Stimulated activated CD4-positive, alpha-beta T cell treated with anti-CD3 and anti-CD28 coated beads, TNF-alpha, amount 100 ng/mL, for 1 hour (primary cell): ENCODE results near the gene GPI.

Source experiments
- DNase-seq, 3 donors: peaks; one replicate each; pipeline ENCODE4 v3.0.0-alpha.2; 2020; ENCODE audit warnings: low read depth in 3 of 3, low spot score in 1 of 3

GPI gene

GRCh38 chr19:34402074-34402600 is 37.1 kb downstream of the GPI start:
- DNase-seq, result no peak

- no peak for DNase-seq
These were observed 38.8 kb downstream of the GPI start for GRCh38 chr19:34403784-34404108.

- peak; percentile 80 to 90 (median 86) for DNase-seq
These were observed 39.3 kb downstream of the GPI start, which contains the start of gene PDCD2L for GRCh38 chr19:34404109-34404909. TSS of gene PDCD2L (plus strand) at chr19:34404399. CDS start at chr19:34404431, 32 bp downstream.

- DNase-seq, result no peak
These were observed 41.1 kb downstream of the GPI start for GRCh38 chr19:34405892-34406660.

- no peak for DNase-seq
These were observed 43.4 kb downstream of the GPI start for GRCh38 chr19:34408411-34408810.

GRCh38 chr19:34409189-34410164 is 44.5 kb downstream of the GPI start:
- no peak for DNase-seq

- DNase-seq, result no peak
These were observed 46.2 kb downstream of the GPI start for GRCh38 chr19:34411216-34411615.

- DNase-seq, result no peak
These were observed 51.1 kb downstream of the GPI start for GRCh38 chr19:34416021-34416545.

GRCh38 chr19:34418300-34418699 is 53.3 kb downstream of the GPI start:
- no peak for DNase-seq

- DNase-seq, result no peak
These were observed 61.2 kb downstream of the GPI start for GRCh38 chr19:34426096-34426661.

- no peak for DNase-seq
These were observed 63.7 kb downstream of the GPI start for GRCh38 chr19:34428549-34429285.

- no peak for DNase-seq
These were observed 64.6 kb downstream of the GPI start for GRCh38 chr19:34429553-34429952.

GRCh38 chr19:34430738-34431625 is 66.0 kb downstream of the GPI start:
- no peak for DNase-seq

- no peak for DNase-seq
These were observed 66.8 kb downstream of the GPI start for GRCh38 chr19:34431681-34432402.

- DNase-seq, result no peak
These were observed 67.8 kb downstream of the GPI start for GRCh38 chr19:34432797-34433196.

- no peak for DNase-seq
These were observed 71.7 kb downstream of the GPI start for GRCh38 chr19:34436716-34437115.

GRCh38 chr19:34448191-34448590 is 83.2 kb downstream of the GPI start:
- no peak for DNase-seq
